H1 (cell line): Measurements from ENCODE around the gene MIB2. TPM values are rescaled to one million over a fixed set of nuclear protein-coding genes. Genes with fewer than 3 reads are reported as not detected.
"Not testable (repeated sequence)": the region's sequence is repeated elsewhere in the genome, so short reads cannot be mapped to it uniquely, and the experiment has no call there.

ENCODE experiments used
- CTCF ChIA-PET: fragments of 300-600 bp; sonication (Branson Sonifier 250); formaldehyde crosslinking; loops from one replicate; lab custom pipeline; 2021; ENCODE audit not compliant: partially characterized antibody; lab: Charles Lee
- POLR2A ChIA-PET: fragments of 300-600 bp; sonication (Branson Sonifier 250); formaldehyde crosslinking; loops from one replicate; lab custom pipeline; 2021; ENCODE audit warnings: inconsistent platforms; ENCODE audit not compliant: partially characterized antibody; lab: Charles Lee
- DNase-seq, 2 experiments: peaks; one replicate each; pipeline versions ENCODE4 v3.0.0 to v3.0.0-alpha.2; 2010 to 2022; ENCODE audit warnings: low spot score in 2 of 2, low read depth in 1 of 2, mixed read lengths in 1 of 2
- FAIRE-seq: peaks from 2 replicates; lab custom pipeline; 2011; peaks lifted over from hg19 to GRCh38; lab: Jason Lieb, UNC
- H2AFZ ChIP-seq: 2 replicates; pipeline ENCODE4 v1.8.1; 2012; ENCODE audit warnings: low read length, inconsistent platforms
- H2AK5ac ChIP-seq: 2 replicates; pipeline ENCODE4 v1.6.1; 2013; ENCODE audit warnings: low read depth, low read length
- H2BK120ac ChIP-seq: replicated peaks from 2 replicates; pipeline ENCODE3; 2013; ENCODE audit warnings: low read depth, low read length, inconsistent platforms
- H2BK12ac ChIP-seq: 2 replicates; pipeline ENCODE4 v1.6.1; 2013; ENCODE audit warnings: low read depth, low read length
- H2BK15ac ChIP-seq: 2 replicates; pipeline ENCODE4 v1.6.1; 2013; ENCODE audit warnings: low read length
- H2BK20ac ChIP-seq: 2 replicates; pipeline ENCODE4 v1.6.1; 2013; ENCODE audit warnings: low read length
- H2BK5ac ChIP-seq: 2 replicates; pipeline ENCODE4 v1.6.1; 2013; ENCODE audit warnings: low read depth, low read length
- H3K14ac ChIP-seq: 2 replicates; pipeline ENCODE4 v1.6.1; 2013; ENCODE audit warnings: inconsistent platforms; ENCODE audit not compliant: insufficient read length
- H3K18ac ChIP-seq: 2 replicates; pipeline ENCODE4 v1.6.1; 2013; ENCODE audit warnings: low read length; ENCODE audit errors: extremely low read depth
- H3K23ac ChIP-seq: 2 replicates; pipeline ENCODE4 v1.6.1; 2013; ENCODE audit warnings: inconsistent platforms; ENCODE audit not compliant: insufficient read length
- H3K23me2 ChIP-seq: 2 replicates; pipeline ENCODE4 v1.6.1; 2013; ENCODE audit warnings: low read depth, low read length
- H3K27ac ChIP-seq: 2 replicates; pipeline ENCODE4 v1.6.1; 2011; ENCODE audit warnings: low read depth, low read length, inconsistent platforms
- H3K27me3 ChIP-seq, 4 experiments: replicated peaks in 1 of 4; 1 replicate in 1 of 4; 2 replicates in 3 of 4; pipeline versions ENCODE4 v1.6.1 to v1.8.1; 2011 to 2013; ENCODE audit warnings: low read length in 3 of 4, mild to moderate bottlenecking in 3 of 4, inconsistent platforms in 2 of 4, mixed read lengths in 2 of 4, moderate library complexity in 1 of 4; ENCODE audit not compliant: control insufficient read depth in 3 of 4, insufficient read depth in 3 of 4; ENCODE audit errors: extremely low read depth in 1 of 4
- H3K36me3 ChIP-seq, 4 experiments: 2 replicates each; pipeline versions ENCODE4 v1.6.1 to v1.8.1; 2011 to 2013; ENCODE audit warnings: mild to moderate bottlenecking in 4 of 4, low read length in 3 of 4, moderate library complexity in 2 of 4, control low read depth in 1 of 4, inconsistent platforms in 1 of 4; ENCODE audit not compliant: insufficient read depth in 4 of 4, control insufficient read depth in 2 of 4
- H3K4ac ChIP-seq: replicated peaks from 2 replicates; pipeline ENCODE3; 2013; ENCODE audit warnings: low read length, low read depth, mixed read lengths, inconsistent platforms; ENCODE audit not compliant: insufficient read length
- H3K4me1 ChIP-seq, 4 experiments: replicated peaks in 1 of 4; 1 replicate in 1 of 4; 2 replicates in 3 of 4; pipeline versions ENCODE4 v1.6.1 to v1.8.1; 2011 to 2013; ENCODE audit warnings: low read length in 3 of 4, inconsistent platforms in 2 of 4, mixed read lengths in 1 of 4; ENCODE audit not compliant: insufficient read depth in 4 of 4, control insufficient read depth in 3 of 4
- H3K4me2 ChIP-seq, 2 experiments: 2 replicates each; pipeline versions ENCODE4 v1.6.1 to v1.8.1; 2011 to 2013; ENCODE audit warnings: low read depth in 2 of 2, low read length in 2 of 2, control low read depth in 1 of 2, inconsistent platforms in 1 of 2, mild to moderate bottlenecking in 1 of 2; ENCODE audit not compliant: insufficient read depth in 1 of 2
- H3K4me3 ChIP-seq, 4 experiments: fragments of 200-600, 300-600 bp in 1 of 4; sonication (generic), shearing (Covaris generic), sonication (Bioruptor Twin) in 1 of 4; 2 replicates each; pipeline versions ENCODE4 v1.5.1 to v1.8.1; 2011 to 2016; ENCODE audit warnings: low read length in 4 of 4, low read depth in 3 of 4, control low read depth in 2 of 4, inconsistent platforms in 2 of 4, mild to moderate bottlenecking in 2 of 4, mixed read lengths in 1 of 4, moderate library complexity in 1 of 4; ENCODE audit not compliant: insufficient read depth in 2 of 4; ENCODE audit errors: extremely low read depth in 1 of 4
- H3K56ac ChIP-seq: replicated peaks from 2 replicates; pipeline ENCODE3; 2013; ENCODE audit warnings: low read depth, mild to moderate bottlenecking, mixed read lengths, low read length, inconsistent platforms; ENCODE audit not compliant: insufficient read length
- H3K79me1 ChIP-seq: 2 replicates; pipeline ENCODE4 v1.6.1; 2013; ENCODE audit warnings: low read depth, low read length, control low read depth
- H3K79me2 ChIP-seq, 2 experiments: 2 replicates each; pipeline versions ENCODE4 v1.6.1 to v1.8.1; 2012 to 2013; ENCODE audit warnings: low read length in 2 of 2, mild to moderate bottlenecking in 2 of 2, inconsistent platforms in 1 of 2; ENCODE audit not compliant: insufficient read depth in 2 of 2, control insufficient read depth in 1 of 2
- H3K9ac ChIP-seq, 4 experiments: replicated peaks in 1 of 4; 1 replicate in 1 of 4; 2 replicates in 3 of 4; pipeline versions ENCODE4 v1.6.1 to v1.8.1; 2011 to 2013; ENCODE audit warnings: low read depth in 3 of 4, low read length in 3 of 4, control low read depth in 2 of 4, mild to moderate bottlenecking in 2 of 4, moderate library complexity in 2 of 4, inconsistent platforms in 1 of 4; ENCODE audit errors: extremely low read depth in 1 of 4
- H3K9me3 ChIP-seq, 2 experiments: 2 replicates each; pipeline versions ENCODE4 v1.6.1 to v1.8.1; 2012 to 2013; ENCODE audit warnings: mild to moderate bottlenecking in 2 of 2, moderate library complexity in 2 of 2, control low read depth in 1 of 2, inconsistent platforms in 1 of 2, low read depth in 1 of 2, low read length in 1 of 2, mixed read lengths in 1 of 2; ENCODE audit not compliant: insufficient read depth in 2 of 2
- H4K20me1 ChIP-seq, 2 experiments: replicated peaks in 1 of 2; 2 replicates each; pipeline versions ENCODE3 to v1.8.1; 2011 to 2013; ENCODE audit warnings: inconsistent platforms in 2 of 2, low read length in 2 of 2, mild to moderate bottlenecking in 1 of 2; ENCODE audit not compliant: insufficient read depth in 2 of 2, control insufficient read depth in 1 of 2
- H4K5ac ChIP-seq: 2 replicates; pipeline ENCODE4 v1.6.1; 2013; ENCODE audit warnings: low read length, low read depth, mixed read lengths, inconsistent platforms; ENCODE audit not compliant: insufficient read length
- H4K8ac ChIP-seq: 2 replicates; pipeline ENCODE4 v1.8.0; 2013; ENCODE audit warnings: mild to moderate bottlenecking, moderate library complexity, low read length, inconsistent platforms; ENCODE audit not compliant: insufficient read depth; ENCODE audit errors: extremely low read depth
- H4K91ac ChIP-seq: replicated peaks from 2 replicates; pipeline ENCODE3; 2013; ENCODE audit warnings: low read length, mixed read lengths, inconsistent platforms; ENCODE audit not compliant: insufficient read length
- WGBS, 2 experiments: shearing (Covaris generic) in 1 of 2; methylation state at CpG; one replicate each; pipeline versions ENCODE4 v1.1.6 to v1.1.7; 2013 to 2015; ENCODE audit warnings: low lambda C conversion rate in 2 of 2, mixed read lengths in 2 of 2, inconsistent platforms in 1 of 2, low coverage in 1 of 2, missing lambda C conversion rate in 1 of 2; ENCODE audit not compliant: insufficient replicate concordance in 2 of 2, insufficient coverage in 1 of 2, insufficient read length in 1 of 2; ENCODE audit errors: extremely low coverage in 1 of 2, missing lambda C conversion rate in 1 of 2; 5-methylcytosine and 5-hydroxymethylcytosine counted together
- polyA plus RNA-seq, 7 experiments: library from polyadenylated mRNA; depleted of rRNA in 3 of 7; stranded (reverse) in 5 of 7; unstranded in 2 of 7; fragments of >200 nt in 5 of 7; fragments of 200-250 nt in 2 of 7; gene quantifications; 1 replicate in 5 of 7; 2 replicates in 1 of 7; 4 replicates in 1 of 7; pipeline versions ENCODE4 v1.2.1 to v1.2.3, GENCODE V29; 2011 to 2013; ENCODE audit warnings: missing spikeins in 2 of 7, mixed read lengths in 2 of 7
- total RNA-seq: library from RNA; stranded (reverse); fragmentation: NEBNext Ultra II Directional; extraction: Animal tissue kit (Norgen Biotek cat#: 25700); gene quantifications from 2 replicates; pipeline ENCODE4 v1.2.1, GENCODE V29; 2021

Gene MIB2
- total and polyA plus RNA-seq, 2 of the 8 experiments (the other 6 are each of a cell fraction or from before 2014, with no cell fraction given), result 32.5 to 60.0 TPM

DNA sequence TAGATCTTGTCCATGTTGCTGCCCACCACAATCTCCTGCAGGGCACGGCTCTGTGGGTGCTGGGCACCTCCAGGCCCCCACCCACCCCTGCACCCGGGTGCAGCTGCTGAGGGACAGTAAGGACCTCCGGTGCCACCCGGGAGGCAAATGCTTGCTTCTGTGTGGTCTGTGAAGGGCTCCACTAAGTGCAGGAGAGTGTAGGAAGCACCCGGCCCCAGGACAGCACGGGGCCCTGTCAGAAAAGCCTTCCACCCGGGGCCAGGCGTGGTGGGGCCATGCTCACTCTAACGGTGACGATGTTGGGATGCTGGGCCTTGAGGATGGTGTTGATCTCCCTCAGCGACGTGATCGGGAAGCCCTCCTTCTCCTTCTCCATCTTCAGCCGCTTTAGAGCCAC is 22.2 kb downstream of the MIB2 start:
- H3K27ac ChIP-seq, H3K23me2 ChIP-seq, H3K4me1 ChIP-seq, H3K79me2 ChIP-seq, H2BK120ac ChIP-seq, H3K56ac ChIP-seq, H3K4ac ChIP-seq, H3K9ac ChIP-seq, H3K27me3 ChIP-seq, FAIRE-seq, DNase-seq, H4K20me1 ChIP-seq, H2AK5ac ChIP-seq, H3K23ac ChIP-seq, H3K9me3 ChIP-seq, H4K5ac ChIP-seq, H2BK5ac ChIP-seq, H2BK15ac ChIP-seq, H2BK12ac ChIP-seq, H4K8ac ChIP-seq, H2BK20ac ChIP-seq, H3K4me2 ChIP-seq, H2AFZ ChIP-seq, POLR2A ChIA-PET, H3K4me3 ChIP-seq, H4K91ac ChIP-seq, H3K14ac ChIP-seq, CTCF ChIA-PET, H3K79me1 ChIP-seq, H3K18ac ChIP-seq: not testable (repeated sequence)
- peaks cover 0 to 15% (median 5%) of the 10 kb centered on the region in 4 experiments; a peak in 5 of 8 replicates for H3K36me3 ChIP-seq
- WGBS, 2 experiments, result 90% methylated on average over 12 of the region's 14 CpGs; no CpG with 5 or more reads in 1 of the 2 experiments

GRCh38 chr1:1638528-1638927 is 23.2 kb downstream of the MIB2 start:
- H2BK15ac ChIP-seq, H4K8ac ChIP-seq, H2BK12ac ChIP-seq, H3K23ac ChIP-seq, FAIRE-seq, H4K5ac ChIP-seq, DNase-seq, H4K91ac ChIP-seq, H3K18ac ChIP-seq, H3K79me2 ChIP-seq, H2AFZ ChIP-seq, H3K4me2 ChIP-seq, H3K79me1 ChIP-seq, CTCF ChIA-PET, H3K4me3 ChIP-seq, H3K56ac ChIP-seq, H2BK20ac ChIP-seq, H3K14ac ChIP-seq, H3K9me3 ChIP-seq, H4K20me1 ChIP-seq, H3K9ac ChIP-seq, POLR2A ChIA-PET, H2BK5ac ChIP-seq, H3K27ac ChIP-seq, H3K4ac ChIP-seq, H3K23me2 ChIP-seq, H2BK120ac ChIP-seq, H2AK5ac ChIP-seq, H3K4me1 ChIP-seq, H3K27me3 ChIP-seq: not testable (repeated sequence)
- 100% methylated on average over 6 of the region's 13 CpGs; no CpG with 5 or more reads in 1 of the 2 experiments for WGBS, 2 experiments
- peaks cover 0 to 15% (median 5%) of the 10 kb centered on the region in 4 experiments; a peak in 5 of 8 replicates for H3K36me3 ChIP-seq
